Measurements from ENCODE around the gene UBE3D. TPM values are rescaled to one million over a fixed set of nuclear protein-coding genes. Genes with fewer than 3 reads are reported as not detected.
A peak's percentile ranks its signal among the peaks of the same experiment; 100 is the strongest.

The UBE3D gene
- total RNA-seq, 1 donor from 2014 or later = 4.4 TPM

DNA sequence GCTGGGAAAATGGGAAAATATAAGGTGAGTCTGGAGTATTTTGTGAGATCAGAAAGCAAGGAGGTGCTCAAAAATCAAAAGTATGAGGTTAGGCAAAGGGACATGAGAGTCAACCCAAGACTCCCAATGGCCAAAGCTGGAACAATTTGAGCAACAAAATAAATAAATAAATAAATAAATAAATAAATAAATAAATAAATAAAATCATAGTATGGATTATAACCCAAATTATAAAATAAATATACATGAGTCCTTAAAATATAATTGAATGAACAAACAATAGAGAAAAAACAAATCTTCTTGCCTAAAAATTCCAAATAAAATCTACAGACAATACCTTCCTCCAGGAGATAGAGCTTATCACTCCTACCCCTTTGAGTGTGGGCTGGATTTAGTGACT is 69.5 kb downstream of the UBE3D start:
- Histone ChIP-seq H3K27ac (no peak overlapping the region), H3K9me3 (no peaks in the 10 kb centered on the region), H3K4me1 (no peaks in the 10 kb centered on the region), H3K27me3 (no peaks in the 10 kb centered on the region), H3K4me3 (no peak overlapping the region), H3K36me3 (no peaks in the 10 kb centered on the region)
- intact Hi-C loops (cut with DNase I) = no loop called here
- no peak for DNase-seq
- TF ChIP-seq, protein P1, sequence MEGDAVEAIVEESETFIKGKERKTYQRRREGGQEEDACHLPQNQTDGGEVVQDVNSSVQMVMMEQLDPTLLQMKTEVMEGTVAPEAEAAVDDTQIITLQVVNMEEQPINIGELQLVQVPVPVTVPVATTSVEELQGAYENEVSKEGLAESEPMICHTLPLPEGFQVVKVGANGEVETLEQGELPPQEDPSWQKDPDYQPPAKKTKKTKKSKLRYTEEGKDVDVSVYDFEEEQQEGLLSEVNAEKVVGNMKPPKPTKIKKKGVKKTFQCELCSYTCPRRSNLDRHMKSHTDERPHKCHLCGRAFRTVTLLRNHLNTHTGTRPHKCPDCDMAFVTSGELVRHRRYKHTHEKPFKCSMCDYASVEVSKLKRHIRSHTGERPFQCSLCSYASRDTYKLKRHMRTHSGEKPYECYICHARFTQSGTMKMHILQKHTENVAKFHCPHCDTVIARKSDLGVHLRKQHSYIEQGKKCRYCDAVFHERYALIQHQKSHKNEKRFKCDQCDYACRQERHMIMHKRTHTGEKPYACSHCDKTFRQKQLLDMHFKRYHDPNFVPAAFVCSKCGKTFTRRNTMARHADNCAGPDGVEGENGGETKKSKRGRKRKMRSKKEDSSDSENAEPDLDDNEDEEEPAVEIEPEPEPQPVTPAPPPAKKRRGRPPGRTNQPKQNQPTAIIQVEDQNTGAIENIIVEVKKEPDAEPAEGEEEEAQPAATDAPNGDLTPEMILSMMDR (IDR thresholded peaks at IDR 0.05) = no peak
- ATAC-seq = no peak

DNA sequence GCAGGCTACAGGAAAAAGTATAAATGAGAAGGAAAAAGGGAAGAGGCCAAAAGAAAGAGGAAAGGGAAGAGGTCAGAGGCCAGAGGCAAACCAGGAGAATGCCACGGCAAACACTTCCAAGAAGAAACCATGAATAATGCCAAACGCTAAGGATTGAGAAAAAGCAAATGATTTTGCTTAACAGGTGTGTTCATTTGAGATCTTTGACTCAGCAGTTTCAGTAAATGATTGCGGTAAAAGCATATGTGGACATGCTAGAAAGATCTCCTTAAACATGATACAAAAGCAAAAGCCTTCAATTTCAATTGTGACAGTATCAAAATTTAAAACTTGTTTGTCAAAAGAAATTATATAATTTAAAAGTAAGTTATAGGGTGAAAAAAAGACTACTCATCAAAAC is 70.6 kb downstream of the UBE3D start:
- no peak overlapping the region for H3K27ac ChIP-seq
- H3K36me3 ChIP-seq = no peaks in the 10 kb centered on the region
- no peaks in the 10 kb centered on the region for H3K27me3 ChIP-seq
- TF ChIP-seq, protein P1 (IDR thresholded peaks at IDR 0.05) = no peak
- intact Hi-C loops (cut with DNase I) = no loop called here
- no peak overlapping the region for H3K4me3 ChIP-seq
- ATAC-seq (no peak), DNase-seq (no peak)
- H3K9me3 ChIP-seq = no peaks in the 10 kb centered on the region
- H3K4me1 ChIP-seq = no peaks in the 10 kb centered on the region

DNA sequence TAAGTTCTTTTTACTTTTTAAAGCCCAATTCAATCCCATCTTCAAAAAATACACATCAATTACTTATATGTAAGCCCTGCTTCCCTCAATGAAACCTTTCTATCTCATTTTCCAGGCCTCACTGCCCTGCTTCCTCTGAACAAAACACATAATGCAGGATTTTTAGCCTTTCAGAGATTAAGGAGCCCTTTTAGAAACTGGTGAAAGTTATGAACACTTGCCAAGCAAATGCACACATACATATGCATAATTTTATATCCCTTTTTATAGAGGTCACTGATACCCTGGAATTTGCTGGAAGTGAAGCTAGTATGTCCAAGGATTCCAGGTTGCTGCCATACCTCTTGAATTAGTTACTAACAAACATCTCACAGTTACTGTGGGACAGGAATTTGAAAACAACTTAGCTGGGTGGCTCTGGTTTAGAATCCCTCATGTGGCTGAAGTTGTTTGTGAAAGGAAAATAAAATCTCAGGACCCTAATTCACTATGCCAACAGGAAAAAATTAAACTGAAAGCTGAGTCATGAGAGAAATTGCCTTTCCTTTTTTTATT is 75.8 kb downstream of the UBE3D start:
- no peak for DNase-seq
- no peak overlapping the region for H3K4me3 ChIP-seq
- TF ChIP-seq, protein P1 (IDR thresholded peaks at IDR 0.05) = no peak
- H3K4me1 ChIP-seq = no peaks in the 10 kb centered on the region
- H3K27ac ChIP-seq = no peak overlapping the region
- intact Hi-C loops (cut with DNase I) = no loop called here
- no peak for ATAC-seq
- H3K27me3 ChIP-seq = no peaks in the 10 kb centered on the region
- no peaks in the 10 kb centered on the region for H3K36me3 ChIP-seq
- no peaks in the 10 kb centered on the region for H3K9me3 ChIP-seq

DNA sequence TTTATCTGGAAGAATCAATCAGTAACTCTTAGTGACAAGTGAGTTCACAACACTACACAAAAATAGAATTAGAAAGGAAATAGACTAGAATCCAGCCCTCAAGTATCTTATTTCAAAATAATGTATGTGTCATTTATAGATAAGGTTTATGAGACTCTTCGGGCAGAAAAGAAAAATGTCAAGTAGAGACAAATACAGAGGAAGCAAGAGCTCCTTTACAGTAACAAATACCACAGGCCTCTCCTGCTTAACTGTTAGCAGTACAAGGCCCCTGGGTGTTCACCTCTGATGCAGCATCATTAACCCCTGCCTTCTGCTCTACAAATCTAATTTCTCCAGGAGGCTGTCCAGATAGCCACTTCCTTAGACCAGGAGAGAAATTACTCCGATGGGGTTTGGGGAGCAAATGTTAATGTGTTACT is 76.7 kb downstream of the UBE3D start:
- DNase-seq (no peak), ATAC-seq (peak; percentile 54)
- no peak overlapping the region for H3K4me3 ChIP-seq
- TF ChIP-seq, protein P1 (IDR thresholded peaks at IDR 0.05) = no peak
- no peaks in the 10 kb centered on the region for H3K4me1 ChIP-seq
- H3K9me3 ChIP-seq = no peaks in the 10 kb centered on the region
- H3K36me3 ChIP-seq = no peaks in the 10 kb centered on the region
- H3K27ac ChIP-seq = no peak overlapping the region
- no peaks in the 10 kb centered on the region for H3K27me3 ChIP-seq
- intact Hi-C loops (cut with DNase I) = no loop called here

DNA sequence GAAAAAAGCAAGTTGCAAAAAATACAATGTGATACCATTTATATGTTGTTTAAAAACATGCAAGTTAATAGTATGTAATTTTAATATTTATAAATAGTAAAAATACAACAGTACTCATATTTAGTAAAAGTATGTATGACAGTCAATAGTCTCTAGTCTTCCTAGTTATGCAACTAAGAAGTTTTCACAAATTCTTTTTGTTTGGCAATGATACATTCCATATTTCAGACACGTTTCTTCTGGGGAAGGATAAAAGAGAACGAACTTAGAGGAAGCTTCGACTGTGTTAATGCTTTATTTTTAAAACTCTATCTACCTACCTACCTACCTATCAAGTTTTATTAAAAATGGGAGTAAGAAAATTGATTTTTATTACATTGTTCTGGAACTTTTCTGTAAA is 77.7 kb downstream of the UBE3D start:
- Histone ChIP-seq H3K36me3 (no peaks in the 10 kb centered on the region), H3K4me3 (no peak overlapping the region), H3K27me3 (no peaks in the 10 kb centered on the region), H3K27ac (no peak overlapping the region), H3K9me3 (no peaks in the 10 kb centered on the region), H3K4me1 (no peaks in the 10 kb centered on the region)
- DNase-seq (no peak), ATAC-seq (no peak)
- intact Hi-C loops (cut with DNase I) = no loop called here
- TF ChIP-seq, protein P1 (IDR thresholded peaks at IDR 0.05) = no peak

DNA sequence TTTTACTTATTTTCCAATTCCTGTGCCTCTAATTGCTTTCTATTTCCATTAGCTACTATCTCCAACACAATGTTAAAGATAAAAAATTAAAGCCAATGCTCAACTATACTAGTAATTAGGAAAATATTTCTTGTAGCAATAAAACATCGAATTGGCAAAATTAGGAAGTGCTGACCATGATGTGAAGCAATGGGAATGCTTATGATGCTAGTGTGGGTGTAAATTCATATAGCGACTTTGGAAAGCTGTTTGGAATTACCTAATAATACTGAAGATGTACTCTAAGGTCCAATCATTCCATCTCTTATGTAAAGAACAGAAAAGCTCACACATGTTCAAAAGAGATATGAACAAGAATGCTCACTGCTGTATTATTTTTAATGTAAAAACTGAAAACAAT is 78.2 kb downstream of the UBE3D start:
- H3K4me1 ChIP-seq = no peaks in the 10 kb centered on the region
- H3K36me3 ChIP-seq = no peaks in the 10 kb centered on the region
- DNase-seq = no peak
- intact Hi-C loops (cut with DNase I) = no loop called here
- H3K9me3 ChIP-seq = no peaks in the 10 kb centered on the region
- H3K27me3 ChIP-seq = no peaks in the 10 kb centered on the region
- no peak overlapping the region for H3K27ac ChIP-seq
- TF ChIP-seq, protein P1 (IDR thresholded peaks at IDR 0.05) = no peak
- ATAC-seq = no peak
- no peak overlapping the region for H3K4me3 ChIP-seq
